GM19324 (cell line): ENCODE results near the gene VPS13D.
"Not testable (repeated sequence)": the region's sequence is repeated elsewhere in the genome, so short reads cannot be mapped to it uniquely, and the experiment has no call there.

Source experiments
- ATAC-seq: cut with Tn5 transposase; IDR thresholded peaks from one replicate; pipeline ENCODE4 v1.9.1; 2021; ENCODE audit warnings: mild to moderate bottlenecking, moderate library complexity; ENCODE audit not compliant: unreplicated experiment, low FRiP score

VPS13D gene

DNA sequence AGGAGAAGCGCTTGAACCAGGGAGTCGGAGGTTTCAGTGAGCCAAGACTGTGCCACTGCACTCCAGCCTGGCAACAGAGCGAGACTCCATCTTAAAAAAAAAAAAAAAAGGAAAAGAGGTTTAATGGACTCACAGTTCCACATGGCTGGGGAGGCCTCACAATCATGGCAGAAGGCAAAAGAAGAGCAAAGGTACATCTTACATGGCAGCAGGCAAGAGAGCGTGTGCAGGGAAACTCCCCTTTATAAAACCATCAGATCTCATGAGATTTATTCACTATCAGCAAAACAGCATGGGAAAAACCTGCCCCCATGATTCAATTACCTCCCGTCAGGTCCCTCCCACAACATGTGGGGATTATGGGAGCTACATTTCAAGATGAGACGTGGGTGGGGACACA is 5.7 kb upstream of the VPS13D start:
- not testable (repeated sequence) for ATAC-seq

- ATAC-seq: no peak
Measured at GRCh38 chr1:12228979-12229378, 851 bp upstream of the VPS13D start.

GRCh38 chr1:12229386-12229834 is 420 bp upstream of the VPS13D start:
- ATAC-seq: no peak

DNA sequence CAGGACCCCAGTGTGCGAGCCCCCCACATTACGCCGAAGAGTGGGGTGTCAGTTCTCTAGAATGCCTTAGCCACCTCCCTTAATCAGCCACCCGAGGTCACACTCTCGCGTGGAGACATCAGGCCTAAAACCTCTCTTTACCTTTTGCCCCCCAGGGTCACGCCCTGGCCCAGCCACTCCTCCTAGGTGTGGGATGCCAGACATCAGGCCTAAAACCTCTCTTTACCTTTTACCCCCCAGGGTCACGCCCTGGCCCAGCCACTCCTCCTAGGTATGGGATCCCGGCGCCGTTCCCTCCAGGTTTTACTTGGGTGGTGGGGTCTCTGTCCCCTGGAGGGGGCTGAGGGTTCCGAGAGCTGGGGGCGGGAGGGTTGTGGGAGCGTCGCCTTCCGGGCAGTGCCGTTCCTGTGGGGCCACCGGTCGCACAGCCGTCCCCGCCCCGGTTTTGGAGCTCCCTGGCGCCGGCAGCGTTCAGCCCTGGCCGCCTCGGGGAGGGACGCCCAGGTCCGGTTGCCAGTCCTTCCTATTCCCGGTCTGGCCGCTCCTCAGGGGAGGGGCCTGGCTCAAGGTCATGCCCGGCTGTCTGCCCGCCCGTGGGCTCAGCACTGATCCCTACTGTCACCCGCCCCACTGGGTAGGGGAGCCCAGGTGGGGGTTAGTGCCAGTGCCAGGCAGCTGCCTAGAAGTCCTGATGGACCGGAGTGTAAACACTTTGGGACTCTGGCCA is 882 bp downstream of the VPS13D start:
- no peak for ATAC-seq

- no peak for ATAC-seq
Measured at GRCh38 chr1:12231276-12231595, 1.4 kb downstream of the VPS13D start.

GRCh38 chr1:12232221-12232620 is 2.4 kb downstream of the VPS13D start:
- no peak for ATAC-seq

GRCh38 chr1:12244078-12244477 is 14.2 kb downstream of the VPS13D start:
- ATAC-seq: no peak

DNA sequence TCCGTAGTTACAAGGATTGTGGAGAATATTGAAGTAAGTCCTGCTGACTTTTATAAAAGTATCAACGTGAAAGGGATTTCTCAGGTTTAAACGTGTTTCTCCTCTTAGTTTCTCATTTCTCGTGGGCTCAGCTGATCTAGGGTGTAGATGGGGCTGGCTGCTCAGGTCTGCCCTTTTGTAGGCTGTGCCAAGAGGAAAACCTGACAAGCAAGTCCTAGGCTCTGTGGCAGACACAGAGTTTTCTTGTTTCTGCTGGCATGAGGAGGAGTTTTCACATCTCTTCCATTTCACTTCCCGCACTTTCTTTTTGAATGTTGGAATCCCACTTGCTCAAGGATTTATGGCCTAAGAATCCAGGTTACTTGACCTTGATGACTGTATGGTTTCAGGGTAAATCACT is 14.8 kb downstream of the VPS13D start:
- ATAC-seq: no peak

DNA sequence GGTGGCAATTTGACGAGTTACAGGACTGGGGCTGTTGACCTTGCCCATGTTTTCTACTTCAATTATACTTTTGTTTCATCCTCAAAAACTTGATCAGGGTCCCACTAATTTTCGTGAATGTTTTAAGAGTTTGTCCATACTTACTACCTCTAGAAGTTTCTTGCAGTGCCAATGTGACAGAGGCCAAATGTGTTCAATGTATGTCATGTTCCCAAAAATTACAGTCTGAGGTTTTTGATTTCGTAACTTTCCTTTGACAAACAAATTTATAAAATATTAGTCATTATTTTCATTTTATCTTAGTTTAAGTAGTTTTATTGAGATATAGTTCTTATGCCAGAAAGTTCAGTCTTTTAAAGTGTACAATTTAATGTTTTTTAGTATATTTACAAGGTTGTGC is 15.3 kb downstream of the VPS13D start:
- ATAC-seq: no peak

GRCh38 chr1:12245733-12246132 is 15.9 kb downstream of the VPS13D start:
- no peak for ATAC-seq

- no peak for ATAC-seq
Measured at GRCh38 chr1:12246584-12246983, 16.8 kb downstream of the VPS13D start.

DNA sequence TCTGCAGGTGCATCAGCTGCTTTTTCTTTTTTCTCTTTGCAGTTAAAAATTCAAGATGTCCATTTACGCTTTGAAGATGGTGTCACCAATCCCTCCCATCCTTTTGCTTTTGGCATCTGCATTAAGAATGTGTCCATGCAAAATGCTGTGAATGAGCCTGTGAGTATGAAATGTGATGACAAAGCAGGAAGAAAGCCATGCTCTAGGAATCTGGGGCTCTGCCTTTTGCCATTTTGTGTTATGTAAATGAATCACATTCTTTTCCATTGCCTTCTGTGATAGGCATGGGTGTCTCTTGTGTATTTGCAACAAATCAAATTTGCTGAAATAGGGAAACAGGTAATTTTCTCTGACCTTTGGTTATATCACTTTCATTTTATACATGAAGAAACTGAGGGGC is 19.4 kb downstream of the VPS13D start:
- no peak for ATAC-seq

- ATAC-seq: no peak
Measured at GRCh38 chr1:12249748-12250147, 19.9 kb downstream of the VPS13D start.

DNA sequence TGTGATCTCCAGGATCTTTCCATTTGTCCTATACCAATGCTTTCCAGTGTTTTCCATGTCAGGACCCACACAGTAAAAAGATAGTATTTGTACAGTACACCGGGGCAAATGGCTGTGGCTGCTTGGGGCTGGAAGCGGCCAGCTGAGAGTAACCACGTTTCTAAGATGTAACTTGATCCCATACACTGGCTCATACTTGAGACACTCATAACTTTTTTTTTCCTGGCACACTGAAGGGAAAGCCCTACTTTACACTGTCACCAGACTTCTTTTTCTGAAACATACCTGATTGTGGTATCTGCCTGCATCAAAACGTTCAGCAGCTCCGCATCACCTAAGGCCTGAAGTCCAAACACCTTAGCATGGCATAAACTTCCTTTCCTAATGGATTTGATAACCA is 21.6 kb downstream of the VPS13D start:
- no peak for ATAC-seq

DNA sequence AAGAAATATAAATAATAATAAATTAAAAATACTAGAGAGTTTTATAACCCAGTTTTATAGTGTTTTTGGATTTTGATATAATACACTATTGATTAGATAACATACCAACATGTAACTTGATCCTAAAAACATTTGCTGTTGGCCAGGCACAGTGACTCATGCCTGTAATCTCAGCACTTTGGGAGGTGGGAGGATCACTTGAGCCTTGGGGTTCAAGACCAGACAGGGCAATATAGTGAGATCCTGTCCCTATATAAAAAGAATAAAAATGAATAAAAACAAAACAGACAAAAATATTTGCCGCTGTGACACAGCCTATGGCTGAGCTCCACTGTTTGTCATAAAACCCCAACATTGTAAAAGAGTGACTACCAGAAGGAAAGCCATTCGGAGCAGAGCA is 26.1 kb downstream of the VPS13D start:
- no peak for ATAC-seq

- no peak for ATAC-seq
Measured at GRCh38 chr1:12258272-12258671, 28.4 kb downstream of the VPS13D start.

GRCh38 chr1:12269351-12269750 is 39.5 kb downstream of the VPS13D start:
- no peak for ATAC-seq

- no peak for ATAC-seq
Measured at GRCh38 chr1:12271033-12271432, 41.2 kb downstream of the VPS13D start.

DNA sequence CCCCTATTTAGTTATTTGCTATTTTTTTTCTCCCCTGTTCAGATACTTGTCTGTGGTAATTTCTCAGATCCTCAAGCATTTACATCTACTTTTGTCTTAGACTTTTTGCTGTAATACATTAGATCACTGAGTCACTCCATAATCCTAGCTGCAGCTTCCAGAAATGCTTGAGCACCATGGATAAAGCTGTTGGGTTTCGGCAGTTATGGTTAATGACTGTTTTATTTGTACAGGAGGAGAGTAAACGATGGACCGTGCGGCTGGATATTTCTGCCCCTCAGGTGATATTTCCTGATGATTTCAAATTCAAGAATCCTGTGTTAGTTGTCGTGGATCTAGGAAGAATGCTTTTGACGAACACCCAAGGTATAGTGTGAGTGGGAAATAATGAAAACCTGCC is 42.9 kb downstream of the VPS13D start:
- no peak for ATAC-seq

GRCh38 chr1:12275370-12275769 is 45.5 kb downstream of the VPS13D start:
- no peak for ATAC-seq

DNA sequence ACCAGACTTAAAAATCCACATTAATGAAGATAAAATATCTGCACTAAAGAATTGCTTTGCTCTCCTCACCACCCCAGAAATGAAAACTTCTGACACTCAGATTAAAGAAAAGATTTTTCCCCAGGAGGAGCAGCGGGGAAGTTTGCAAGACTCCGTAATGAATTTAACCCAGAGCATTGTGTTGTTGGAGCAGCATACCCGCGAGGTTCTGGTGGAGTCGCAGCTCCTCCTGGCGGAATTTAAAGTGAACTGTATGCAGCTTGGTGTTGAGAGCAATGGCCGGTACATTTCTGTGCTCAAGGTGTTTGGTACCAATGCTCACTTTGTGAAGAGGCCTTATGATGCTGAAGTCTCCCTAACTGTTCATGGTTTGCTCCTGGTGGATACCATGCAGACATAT is 46.4 kb downstream of the VPS13D start:
- no peak for ATAC-seq

GRCh38 chr1:12279003-12279402 is 49.2 kb downstream of the VPS13D start:
- ATAC-seq: no peak
